ENCODE measurements around the gene ZNF579.

- TF ChIP-seq CTCF (IDR thresholded peaks at IDR 0.05) (no peak), BCL3 (IDR thresholded peaks at IDR 0.05) (no peak), TP53 (CRISPR knock-in tag; IDR thresholded peaks at IDR 0.05) (no peak), ZFP36 (IDR thresholded peaks at IDR 0.05; ENCODE audit: borderline replicate concordance, partially characterized antibody) (no peak), RFX5 (IDR thresholded peaks at IDR 0.05) (no peak), RAD21 (conservative IDR thresholded peaks at IDR 0.05 in 1 of 2, IDR thresholded peaks at IDR 0.05 in 1 of 2) (no peak), CHD2 (IDR thresholded peaks at IDR 0.05; ENCODE audit: low read length, partially characterized antibody) (no peak), RCOR1 (IDR thresholded peaks at IDR 0.05; ENCODE audit: low read depth, low read length) (no peak)
- TF ChIP-seq, protein P1, sequence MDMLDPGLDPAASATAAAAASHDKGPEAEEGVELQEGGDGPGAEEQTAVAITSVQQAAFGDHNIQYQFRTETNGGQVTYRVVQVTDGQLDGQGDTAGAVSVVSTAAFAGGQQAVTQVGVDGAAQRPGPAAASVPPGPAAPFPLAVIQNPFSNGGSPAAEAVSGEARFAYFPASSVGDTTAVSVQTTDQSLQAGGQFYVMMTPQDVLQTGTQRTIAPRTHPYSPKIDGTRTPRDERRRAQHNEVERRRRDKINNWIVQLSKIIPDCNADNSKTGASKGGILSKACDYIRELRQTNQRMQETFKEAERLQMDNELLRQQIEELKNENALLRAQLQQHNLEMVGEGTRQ (IDR thresholded peaks at IDR 0.05), result no peak
Measured at GRCh38 chr19:55606471-55606787, 25.8 kb upstream of the ZNF579 start.

All from A549 (cell line).